ENCODE data around the gene TNFAIP8L3.
"Not testable (repeated sequence)": the region's sequence is repeated elsewhere in the genome, so short reads cannot be mapped to it uniquely, and the experiment has no call there.

Gene TNFAIP8L3

GRCh38 chr15:51094606-51095569 lies at the start of gene TNFAIP8L3:
TNFAIP8L3 (minus strand) TSS chr15:51094906; CDS start chr15:51094595, 311 bp downstream.
- DNase-seq = peak; percentile 53

GRCh38 chr15:51144021-51144532 lies 49.4 kb upstream of the TNFAIP8L3 start:
- DNase-seq = peak; percentile 68

DNA sequence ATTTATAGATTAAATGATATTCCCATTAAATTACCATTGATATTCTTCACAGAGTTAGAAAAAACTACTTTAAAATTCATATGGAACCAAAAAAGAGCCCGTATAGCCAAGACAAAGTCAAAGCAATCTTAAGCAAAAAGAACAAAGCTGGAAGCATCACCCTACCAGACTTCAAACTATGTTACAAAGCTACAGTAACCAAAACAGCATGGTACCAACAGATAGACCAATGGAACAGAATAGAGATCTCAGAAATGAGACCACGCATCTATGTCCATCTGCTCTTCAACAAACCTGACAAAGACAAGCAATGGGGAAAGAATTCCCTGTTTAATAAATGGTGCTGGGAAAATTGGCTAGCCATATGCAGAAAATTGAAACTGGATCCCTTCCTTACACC lies 45.6 kb upstream of the TNFAIP8L3 start:
- not testable (repeated sequence) for DNase-seq

GRCh38 chr15:51139091-51139490 lies 44.4 kb upstream of the TNFAIP8L3 start:
- DNase-seq = no peak

- DNase-seq = no peak
These were observed 43.2 kb upstream of the TNFAIP8L3 start for GRCh38 chr15:51137880-51138430.

DNA sequence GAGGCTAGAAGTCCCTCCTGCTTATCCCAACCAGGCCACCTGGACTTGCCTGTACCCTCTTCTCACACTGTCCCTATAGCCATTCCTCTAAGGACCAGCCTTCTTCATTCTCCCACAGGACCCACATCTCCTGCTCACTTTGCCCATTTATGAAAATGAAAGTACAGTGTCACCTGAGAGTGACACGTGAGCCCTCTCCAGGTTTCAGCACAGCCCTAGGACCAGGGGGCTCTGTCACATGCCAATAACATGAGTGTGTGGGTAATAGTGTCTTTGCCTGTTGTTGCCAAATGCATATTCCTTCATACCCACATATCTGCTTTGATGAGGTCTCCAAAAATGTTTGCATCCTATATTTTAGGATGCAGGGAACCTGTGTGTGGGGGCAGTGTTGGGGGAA lies 42.3 kb upstream of the TNFAIP8L3 start:
- DNase-seq = no peak

GRCh38 chr15:51135276-51135675 lies 40.6 kb upstream of the TNFAIP8L3 start:
- DNase-seq = no peak

DNA sequence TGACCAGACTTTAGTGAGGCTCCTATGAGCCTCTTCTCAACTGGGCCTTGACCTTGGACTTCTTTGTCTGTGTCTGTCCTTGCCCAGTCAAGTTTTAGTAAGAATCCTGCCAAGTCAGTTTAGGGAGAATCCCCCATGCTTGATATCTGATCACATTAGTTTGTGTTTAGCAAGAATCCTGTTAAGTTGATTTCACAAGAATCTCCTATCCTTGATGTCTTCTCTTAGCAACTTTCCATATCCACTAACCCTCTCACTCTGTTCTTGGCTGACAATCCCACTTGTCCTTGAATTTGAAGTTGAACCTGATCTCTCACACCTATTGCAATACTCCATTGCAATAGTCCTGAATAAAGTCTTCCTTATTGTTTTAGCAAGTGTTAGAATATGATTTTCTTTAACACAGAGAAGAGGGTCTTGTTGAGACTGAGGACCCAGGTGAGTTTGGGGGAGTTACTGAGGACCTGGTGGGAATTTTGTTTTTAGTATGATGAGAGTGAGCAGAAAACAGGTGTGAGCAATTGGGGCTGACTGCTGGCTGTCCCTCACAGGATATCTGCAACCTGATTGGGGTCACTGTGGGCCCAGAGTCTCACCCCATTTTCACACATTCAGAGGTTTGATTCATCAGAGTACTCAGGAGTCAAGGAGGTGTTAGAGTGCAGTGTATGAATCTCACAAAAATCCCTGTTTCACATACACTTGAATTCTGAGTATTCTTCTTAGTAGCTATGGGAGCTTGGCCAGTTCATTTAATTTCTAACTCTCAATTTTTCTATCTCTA lies 39.9 kb upstream of the TNFAIP8L3 start:
- DNase-seq = no peak

DNA sequence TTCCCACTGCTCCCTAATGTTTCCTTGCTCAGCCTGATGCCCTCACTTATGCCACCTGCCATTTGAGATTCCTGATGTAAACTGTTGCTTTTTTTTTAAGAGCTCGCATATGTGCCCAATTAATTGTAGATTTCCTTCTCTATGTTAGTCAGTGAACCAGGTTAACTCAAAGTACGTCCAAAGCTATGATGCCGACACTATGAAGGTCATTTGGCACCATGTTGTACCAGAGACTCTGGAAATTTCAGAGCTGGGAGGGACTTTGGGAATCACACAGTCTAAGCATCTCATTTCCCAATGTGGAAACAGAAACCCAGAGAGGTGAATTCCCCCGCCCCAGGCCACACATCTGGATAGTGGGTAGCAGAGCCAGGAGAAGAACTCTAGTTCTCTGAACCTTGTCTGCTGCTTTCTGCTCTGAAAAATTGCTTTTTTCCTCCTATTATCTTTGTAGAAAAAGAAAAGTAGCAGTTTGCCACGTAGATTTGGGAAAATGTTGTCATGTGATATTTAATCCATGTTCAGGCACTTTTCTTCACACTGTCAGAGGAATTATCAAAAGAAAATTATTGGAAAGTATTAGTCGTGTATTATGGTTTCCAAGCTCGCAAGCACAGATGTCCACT lies 38.5 kb upstream of the TNFAIP8L3 start:
- no peak for DNase-seq

GRCh38 chr15:51132384-51133139 lies 37.9 kb upstream of the TNFAIP8L3 start:
- peak; percentile 48 for DNase-seq

DNA sequence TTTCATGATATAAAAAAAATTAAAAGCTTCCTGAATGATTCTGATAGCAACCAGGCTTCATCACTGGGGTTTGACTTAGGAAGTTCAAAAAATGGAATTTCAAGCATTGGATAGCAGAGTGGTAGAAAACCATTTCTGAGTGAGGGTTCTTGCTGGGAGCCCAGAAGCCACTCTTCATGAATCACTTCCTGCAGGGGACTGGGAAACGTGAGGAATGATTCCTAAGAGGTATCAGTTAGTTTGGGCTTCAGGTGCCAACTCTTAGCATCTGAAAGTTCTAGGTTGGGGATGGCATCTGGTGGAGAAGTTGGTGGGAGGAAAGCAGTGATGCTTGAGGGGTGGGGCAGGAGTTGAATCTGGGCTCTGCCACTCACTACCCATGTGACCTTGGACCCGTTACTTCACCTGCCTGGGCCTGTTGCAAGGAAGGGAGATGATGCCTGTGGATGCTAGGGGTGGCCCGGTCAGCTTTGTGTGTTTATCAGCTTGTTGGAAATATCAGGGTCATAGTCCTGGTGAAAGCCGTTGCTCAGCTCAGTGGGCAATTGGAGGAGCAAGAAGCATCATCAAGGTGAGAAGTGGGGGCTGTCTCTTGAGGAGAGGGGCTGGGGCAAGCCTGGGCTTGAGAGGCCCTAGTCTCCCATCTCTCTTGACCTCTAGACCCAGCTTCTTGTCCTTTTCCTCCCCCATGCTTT lies 37.0 kb upstream of the TNFAIP8L3 start:
- no peak for DNase-seq

GRCh38 chr15:51130344-51130743 lies 35.6 kb upstream of the TNFAIP8L3 start:
- DNase-seq = no peak

DNA sequence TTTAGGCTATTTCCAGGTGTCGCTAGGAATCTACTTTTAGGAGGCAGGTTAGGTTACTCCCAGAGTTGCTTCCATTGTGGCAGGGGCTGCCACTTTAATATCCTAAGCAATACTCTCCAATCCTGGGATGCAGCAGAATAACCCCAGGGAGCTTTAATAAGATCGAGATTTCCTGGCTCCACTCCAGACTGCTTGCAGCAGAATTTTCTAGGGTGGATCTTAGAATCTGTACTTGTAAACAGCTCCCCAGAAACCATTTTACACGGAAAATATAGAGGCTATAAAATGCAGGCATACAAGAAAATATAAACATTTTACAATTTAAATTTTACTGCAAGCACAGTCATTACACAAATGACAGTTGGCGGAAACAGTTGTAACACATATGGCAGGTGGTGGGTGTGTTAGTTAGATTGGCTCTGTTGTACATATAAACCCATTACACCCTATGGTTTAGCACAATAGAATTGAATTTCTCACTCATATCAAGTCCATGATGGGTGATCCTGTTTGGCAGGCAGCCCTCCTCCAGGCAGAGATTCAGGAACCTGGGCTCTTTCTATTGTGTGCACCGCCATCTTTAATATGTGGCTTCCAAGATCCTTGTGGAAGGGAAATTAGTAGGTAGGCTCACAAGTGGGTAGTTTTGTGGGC lies 35.0 kb upstream of the TNFAIP8L3 start:
- DNase-seq = no peak

DNA sequence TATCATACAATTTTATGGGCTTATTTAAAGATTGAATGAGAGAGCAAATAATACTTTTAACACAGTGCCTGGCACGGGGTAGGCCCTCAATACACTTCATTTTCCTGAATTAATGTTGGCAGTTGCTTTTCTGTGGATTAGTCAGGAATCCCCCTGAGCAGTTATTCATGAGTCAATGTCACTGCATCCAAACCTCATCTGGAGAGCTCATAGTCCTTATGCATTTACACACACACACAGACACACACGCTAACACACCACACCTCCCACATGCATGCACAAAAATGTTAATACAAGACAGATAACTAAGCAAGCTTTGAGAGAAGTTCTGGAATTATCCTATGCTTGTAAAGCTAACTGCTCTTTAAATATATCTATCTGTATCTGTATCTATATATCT lies 34.0 kb upstream of the TNFAIP8L3 start:
- DNase-seq = no peak

DNA sequence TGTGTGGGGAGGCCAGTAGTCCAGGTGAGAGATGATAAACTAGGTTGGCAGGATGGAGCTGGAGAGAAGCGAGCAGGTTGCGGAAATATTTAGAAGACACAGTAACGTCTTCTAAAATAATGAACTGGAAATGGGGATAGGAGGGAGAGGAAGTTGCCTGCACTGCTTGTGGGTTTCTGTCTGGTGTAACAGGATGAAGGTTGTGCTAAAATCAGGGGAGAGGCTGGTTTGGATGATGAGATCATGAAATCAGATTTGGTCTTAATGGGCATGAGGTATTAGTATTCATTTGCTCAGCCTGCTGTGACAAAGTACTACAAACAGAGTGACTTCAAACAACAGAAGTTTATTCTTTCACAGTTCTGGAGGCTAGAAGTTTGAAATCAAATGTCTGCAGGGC lies 32.1 kb upstream of the TNFAIP8L3 start:
- no peak for DNase-seq

- not testable (repeated sequence) for DNase-seq
These were observed 28.3 kb upstream of the TNFAIP8L3 start for GRCh38 chr15:51123002-51123401.

GRCh38 chr15:51121631-51122225 lies 27.0 kb upstream of the TNFAIP8L3 start:
- no peak for DNase-seq

DNA sequence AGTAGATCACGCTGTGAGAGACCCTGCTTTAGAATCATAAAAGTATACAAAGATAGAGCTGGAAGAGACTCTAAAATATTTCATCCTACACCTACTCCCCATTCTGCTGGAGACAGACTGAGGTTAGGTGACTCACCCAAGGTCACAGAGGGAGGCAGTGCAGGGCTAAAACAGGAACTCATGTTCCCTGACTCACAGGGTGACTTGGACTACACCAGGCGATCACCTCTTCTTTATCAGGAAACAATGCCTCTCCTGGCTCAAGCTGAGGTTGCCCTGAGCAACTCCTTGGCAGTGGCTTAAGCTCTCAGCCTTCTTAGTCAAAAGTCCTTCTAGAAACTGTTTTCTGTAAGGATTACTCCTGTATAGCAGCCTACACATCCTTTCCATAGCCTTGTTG lies 26.4 kb upstream of the TNFAIP8L3 start:
- DNase-seq = peak; percentile 18

DNA sequence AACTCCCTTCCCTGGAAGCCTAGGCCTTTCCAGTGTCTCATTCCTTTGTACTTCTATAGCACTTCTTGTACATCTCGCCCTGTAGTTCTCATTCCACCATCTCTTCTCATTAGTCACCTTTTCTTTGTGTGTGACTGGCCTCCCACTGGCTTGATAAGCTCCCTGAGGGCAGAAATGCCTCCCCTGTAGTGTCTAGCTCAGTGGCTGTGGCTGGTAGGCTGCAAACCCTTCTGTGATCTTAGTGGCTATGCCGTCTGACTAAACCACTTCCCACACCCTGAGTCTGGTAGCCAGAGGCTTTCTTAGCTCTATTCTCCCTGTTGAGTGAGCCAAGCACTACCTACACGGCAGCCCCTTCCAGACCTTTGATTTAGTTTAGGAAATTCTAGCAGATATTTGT lies 24.4 kb upstream of the TNFAIP8L3 start:
- DNase-seq = no peak

DNA sequence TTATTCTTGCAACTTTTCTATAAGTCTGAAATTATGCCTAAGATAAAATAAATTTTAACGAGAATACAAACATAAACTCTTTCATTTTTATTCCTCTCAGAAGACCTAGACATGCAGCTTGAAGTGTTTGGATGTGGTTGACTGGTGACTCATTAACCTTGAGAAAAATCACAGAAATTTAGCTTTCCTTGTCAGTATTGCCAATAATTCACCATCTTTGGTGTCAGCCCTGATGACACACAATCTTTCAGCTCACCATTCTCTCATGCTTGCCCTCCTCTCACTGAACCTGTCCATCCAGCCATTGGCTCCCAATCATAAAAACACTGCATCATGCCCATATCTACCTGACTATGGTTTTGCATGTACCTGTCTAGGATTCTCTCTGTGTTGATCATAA lies 22.6 kb upstream of the TNFAIP8L3 start:
- no peak for DNase-seq
